Breast epithelium (tissue), 4 donors: ENCODE data around the gene ATM. TPM values are rescaled to one million over a fixed set of nuclear protein-coding genes. Genes with fewer than 3 reads are reported as not detected.

ENCODE experiments used
- DNase-seq, 2 donors: peaks; one replicate each; pipeline ENCODE4 v3.0.0-alpha.2; 2019; ENCODE audit warnings: low spot score in 2 of 2
- H3K27ac ChIP-seq, 2 donors: fragments of 200-600 bp; sonication (generic) in 1 of 2; one replicate each; pipeline ENCODE4 v1.5.1; 2016 to 2019; ENCODE audit warnings: mild to moderate bottlenecking in 1 of 2
- H3K27me3 ChIP-seq, 2 donors: fragments of 200-600 bp; sonication (generic) in 1 of 2; one replicate each; pipeline versions ENCODE4 v1.5.1 to v1.6.0; 2017 to 2019; ENCODE audit warnings: control low read depth in 1 of 2, mild to moderate bottlenecking in 1 of 2
- H3K36me3 ChIP-seq: fragments of 200-600 bp; one replicate; pipeline ENCODE4 v1.5.1; 2019
- H3K4me1 ChIP-seq, 2 donors: fragments of 200-600 bp; sonication (generic); one replicate each; pipeline ENCODE4 v1.5.1; 2016 to 2019; ENCODE audit warnings: control low read depth in 1 of 2
- H3K4me3 ChIP-seq, 3 donors: fragments of 200-600 bp; sonication (generic); 1 replicate in 2 of 3; 2 replicates in 1 of 3; pipeline ENCODE4 v1.5.1; 2016 to 2019; ENCODE audit warnings: mild to moderate bottlenecking in 3 of 3, moderate library complexity in 2 of 3
- H3K9me3 ChIP-seq, 2 donors: fragments of 200-600 bp; sonication (generic) in 1 of 2; one replicate each; pipeline ENCODE4 v1.5.1; 2016 to 2019; ENCODE audit warnings: control low read depth in 1 of 2
- POLR2A ChIP-seq: fragments of 450-650 bp; IDR thresholded peaks from one replicate; pipeline ENCODE4 v1.6.1; 2016; ENCODE audit warnings: antibody characterized with exemption, mild to moderate bottlenecking, moderate library complexity
- POLR2AphosphoS5 ChIP-seq, 3 donors: sonication (generic); formaldehyde crosslinking; IDR thresholded peaks; one replicate each; pipeline ENCODE4 v1.6.1; 2017; ENCODE audit warnings: antibody characterized with exemption in 3 of 3
- intact Hi-C: fragments of 100-400 bp; cut with DNase I; formaldehyde crosslinking; loops from one replicate; pipeline ENCODE4 v1.15.1; 2023; ENCODE audit warnings: low total_unique reads
- total RNA-seq, 3 donors: library from RNA; depleted of rRNA; stranded (reverse); fragments of >200 nt; gene quantifications; one replicate each; pipeline ENCODE4 v1.1.0, GENCODE V29; 2016
- TF ChIP-seq, protein P1 (sequence below), 3 donors: fragments of 450-650 bp; IDR thresholded peaks; one replicate each; pipeline ENCODE4 v1.5.1; 2016 to 2017; ENCODE audit warnings: antibody characterized with exemption in 3 of 3, mild to moderate bottlenecking in 3 of 3, moderate library complexity in 3 of 3

Gene ATM
- total RNA-seq, 3 donors from 2014 or later: 84.7 to 117 (median 91.4) TPM

DNA sequence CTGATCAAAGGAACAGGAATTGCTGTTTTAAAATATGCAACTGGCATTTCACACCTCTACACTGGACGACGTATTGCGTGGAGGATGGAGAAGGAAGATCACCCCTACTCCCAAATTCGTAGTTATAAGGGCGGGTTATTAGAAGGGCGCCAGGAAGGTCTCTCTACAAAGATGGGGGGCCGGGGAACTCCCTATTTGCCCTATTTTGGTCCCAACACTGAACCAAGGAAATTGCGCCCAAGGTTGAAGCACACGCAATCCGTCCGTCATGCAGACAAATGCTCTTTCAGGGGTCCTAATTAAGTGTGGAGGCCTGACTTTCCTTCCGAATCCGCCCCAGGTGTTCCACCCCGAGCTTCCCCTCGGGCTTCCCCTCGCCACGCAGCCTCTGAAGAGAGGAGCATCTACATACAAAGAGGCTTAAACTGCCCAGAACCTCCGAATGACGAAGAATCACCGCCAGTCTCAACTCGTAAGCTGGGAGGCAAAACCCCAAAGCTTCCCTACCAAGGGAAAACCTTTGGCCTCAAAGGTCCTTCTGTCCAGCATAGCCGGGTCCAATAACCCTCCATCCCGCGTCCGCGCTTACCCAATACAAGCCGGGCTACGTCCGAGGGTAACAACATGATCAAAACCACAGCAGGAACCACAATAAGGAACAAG, 825 bp upstream of the ATM start:
- Histone ChIP-seq H3K9me3 (no peaks in the 10 kb centered on the region), H3K27me3 (no peaks in the 10 kb centered on the region), H3K4me3 (peak overlapping the region; percentile 64 to 90 (median 79)), H3K4me1 (peaks cover 0 to 15% of the 10 kb centered on the region in 2 donors), H3K27ac (peak overlapping the region; percentile 94 to 97), H3K36me3 (no peaks in the 10 kb centered on the region)
- TF ChIP-seq POLR2AphosphoS5 (IDR thresholded peaks at IDR 0.05): peak in 1 of 3 donors; percentile 80
- TF ChIP-seq, protein P1, sequence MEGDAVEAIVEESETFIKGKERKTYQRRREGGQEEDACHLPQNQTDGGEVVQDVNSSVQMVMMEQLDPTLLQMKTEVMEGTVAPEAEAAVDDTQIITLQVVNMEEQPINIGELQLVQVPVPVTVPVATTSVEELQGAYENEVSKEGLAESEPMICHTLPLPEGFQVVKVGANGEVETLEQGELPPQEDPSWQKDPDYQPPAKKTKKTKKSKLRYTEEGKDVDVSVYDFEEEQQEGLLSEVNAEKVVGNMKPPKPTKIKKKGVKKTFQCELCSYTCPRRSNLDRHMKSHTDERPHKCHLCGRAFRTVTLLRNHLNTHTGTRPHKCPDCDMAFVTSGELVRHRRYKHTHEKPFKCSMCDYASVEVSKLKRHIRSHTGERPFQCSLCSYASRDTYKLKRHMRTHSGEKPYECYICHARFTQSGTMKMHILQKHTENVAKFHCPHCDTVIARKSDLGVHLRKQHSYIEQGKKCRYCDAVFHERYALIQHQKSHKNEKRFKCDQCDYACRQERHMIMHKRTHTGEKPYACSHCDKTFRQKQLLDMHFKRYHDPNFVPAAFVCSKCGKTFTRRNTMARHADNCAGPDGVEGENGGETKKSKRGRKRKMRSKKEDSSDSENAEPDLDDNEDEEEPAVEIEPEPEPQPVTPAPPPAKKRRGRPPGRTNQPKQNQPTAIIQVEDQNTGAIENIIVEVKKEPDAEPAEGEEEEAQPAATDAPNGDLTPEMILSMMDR (IDR thresholded peaks at IDR 0.05): no peak
- no peak for TF ChIP-seq POLR2A
- intact Hi-C loops: no loop called here
- DNase-seq: no peak

GRCh38 chr11:108223348-108224149, 682 bp downstream of the ATM start:
- H3K27me3 ChIP-seq: no peaks in the 10 kb centered on the region
- peak overlapping the region; percentile 64 to 90 (median 79) for H3K4me3 ChIP-seq
- H3K4me1 ChIP-seq: peaks cover 0 to 15% of the 10 kb centered on the region in 2 donors
- H3K36me3 ChIP-seq: no peaks in the 10 kb centered on the region
- no peak for DNase-seq
- H3K9me3 ChIP-seq: no peaks in the 10 kb centered on the region
- intact Hi-C loops: no loop called here
- H3K27ac ChIP-seq: peak overlapping the region; percentile 94 to 97
- TF ChIP-seq, protein P1 (IDR thresholded peaks at IDR 0.05): no peak
- no peak for TF ChIP-seq POLR2AphosphoS5 (IDR thresholded peaks at IDR 0.05)
- no peak for TF ChIP-seq POLR2A

DNA sequence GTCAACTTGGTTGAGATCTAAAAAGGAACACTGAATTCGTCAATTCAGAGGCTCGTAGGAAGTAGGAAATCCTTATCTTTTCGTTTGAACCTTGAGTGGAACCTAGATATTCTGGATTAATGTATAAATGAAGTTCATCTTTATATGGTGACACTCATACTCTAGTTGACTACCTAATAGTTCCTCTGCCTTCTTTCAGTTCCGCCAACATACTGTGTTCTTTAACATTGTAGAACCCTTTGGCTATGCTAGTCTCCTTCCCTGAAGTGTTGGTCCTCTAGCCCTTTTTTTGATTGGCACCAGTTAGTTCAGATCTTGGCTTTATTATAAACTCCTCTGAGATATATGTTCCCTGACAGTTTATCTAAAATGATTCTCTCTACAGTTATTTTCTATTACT, 1.5 kb downstream of the ATM start:
- DNase-seq: no peak
- H3K4me3 ChIP-seq: peak overlapping the region; percentile 64 to 90 (median 79)
- no peaks in the 10 kb centered on the region for H3K9me3 ChIP-seq
- no peaks in the 10 kb centered on the region for H3K27me3 ChIP-seq
- H3K4me1 ChIP-seq: peaks cover 0 to 15% of the 10 kb centered on the region in 2 donors
- intact Hi-C loops: no loop called here
- H3K36me3 ChIP-seq: no peaks in the 10 kb centered on the region
- H3K27ac ChIP-seq: peak overlapping the region; percentile 94 to 97
- TF ChIP-seq, protein P1 (IDR thresholded peaks at IDR 0.05): no peak
- TF ChIP-seq POLR2A (no peak), POLR2AphosphoS5 (IDR thresholded peaks at IDR 0.05) (no peak)

GRCh38 chr11:108224911-108225786, 2.3 kb downstream of the ATM start:
- Histone ChIP-seq H3K9me3 (no peaks in the 10 kb centered on the region), H3K4me3 (peak overlapping the region in 2 of 3 donors; percentile 79 to 90), H3K27ac (peak overlapping the region; percentile 94 to 97), H3K4me1 (peaks cover 0 to 15% of the 10 kb centered on the region in 2 donors), H3K27me3 (no peaks in the 10 kb centered on the region), H3K36me3 (no peaks in the 10 kb centered on the region)
- TF ChIP-seq POLR2A (no peak), POLR2AphosphoS5 (IDR thresholded peaks at IDR 0.05) (no peak)
- TF ChIP-seq, protein P1 (IDR thresholded peaks at IDR 0.05): no peak
- no peak for DNase-seq
- intact Hi-C loops: no loop called here
